Left ventricle myocardium inferior (tissue), 1 donor: ENCODE data around the gene LCE1E. TPM values are rescaled to one million over a fixed set of nuclear protein-coding genes. Genes with fewer than 3 reads are reported as not detected.

Experiments
- DNase-seq: peaks from one replicate; pipeline ENCODE4 v3.0.0-alpha.2; 2020
- H3K27ac ChIP-seq: fragments of 200-600 bp; replicated peaks from 2 replicates; pipeline ENCODE4 v1.8.0; 2021
- H3K27me3 ChIP-seq: fragments of 200-600 bp; 2 replicates; pipeline ENCODE4 v1.8.0; 2021; ENCODE audit warnings: low read depth
- H3K36me3 ChIP-seq: fragments of 200-600 bp; 2 replicates; pipeline ENCODE4 v1.8.0; 2021
- H3K4me1 ChIP-seq: fragments of 200-600 bp; 2 replicates; pipeline ENCODE4 v1.8.0; 2021
- H3K4me3 ChIP-seq: fragments of 200-600 bp; 2 replicates; pipeline ENCODE4 v1.8.0; 2021; ENCODE audit warnings: mild to moderate bottlenecking, moderate library complexity
- H3K9me3 ChIP-seq: fragments of 200-600 bp; replicated peaks from 2 replicates; pipeline ENCODE4 v1.8.0; 2021
- CTCF ChIP-seq: fragments of 200-600 bp; IDR thresholded peaks from 2 replicates; pipeline ENCODE4 v1.8.0; 2021; ENCODE audit warnings: antibody characterized with exemption, mild to moderate bottlenecking, borderline replicate concordance
- intact Hi-C: fragments of 100-400 bp; cut with micrococcal nuclease; formaldehyde crosslinking; loops from one replicate; pipeline ENCODE4 v1.11.0; 2022
- total RNA-seq: library from RNA; stranded (reverse); fragmentation: NEBNext Ultra II Directional; extraction: Animal tissue kit (Norgen Biotek cat#: 25700); gene quantifications from one replicate; pipeline ENCODE4 v1.2.1, GENCODE V29; 2021
- donor health status: DM: no; HTN: yes; CAD: no; lungs with severe emphysema.

Gene LCE1E
- total RNA-seq, 1 donor from 2014 or later, result not detected

- peaks cover 20% of the 10 kb centered on the region for H3K27me3 ChIP-seq
- H3K36me3 ChIP-seq, result no peaks in the 10 kb centered on the region
- no peak overlapping the region for H3K4me3 ChIP-seq
- H3K9me3 ChIP-seq, result no peaks in the 10 kb centered on the region
- H3K4me1 ChIP-seq, result no peaks in the 10 kb centered on the region
- H3K27ac ChIP-seq, result no peak overlapping the region
- no peak for TF ChIP-seq CTCF
- intact Hi-C loops, result no loop called here
- DNase-seq, result no peak
Measured at GRCh38 chr1:152761609-152762213, 24.3 kb upstream of the LCE1E start.

DNA sequence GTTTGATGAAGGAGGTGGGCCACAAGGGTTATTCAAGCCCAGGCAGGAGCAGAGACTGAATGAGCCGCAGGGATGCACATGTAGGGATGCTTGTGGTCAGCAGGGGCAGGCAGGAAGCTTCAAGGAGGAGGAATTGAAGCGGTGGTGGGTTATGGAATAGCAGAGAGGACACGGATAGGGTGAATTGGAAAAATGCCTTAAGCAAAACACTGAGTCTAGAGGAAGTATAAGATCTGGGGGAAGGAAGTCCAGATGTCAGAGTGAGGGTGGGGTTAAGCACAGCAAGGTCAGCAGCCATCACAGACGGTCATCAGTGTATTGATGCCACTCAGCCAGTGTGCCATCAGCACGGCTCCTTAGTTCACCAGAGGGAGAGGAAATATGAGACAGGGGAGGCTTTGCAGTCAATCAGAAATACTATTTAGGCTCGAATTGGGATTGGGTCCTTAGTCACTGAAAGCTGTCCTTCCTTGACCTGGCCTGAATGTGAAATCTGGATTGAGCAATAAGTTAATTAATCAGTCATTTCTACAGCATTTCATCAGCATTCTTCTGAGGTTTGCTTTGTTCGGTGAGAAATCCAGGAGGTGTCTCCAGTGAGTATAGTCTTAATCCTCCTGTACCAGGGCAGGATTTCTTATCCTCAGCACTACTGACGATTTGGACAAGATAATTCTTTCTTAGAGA, 17.1 kb upstream of the LCE1E start:
- Histone ChIP-seq H3K27me3 (peaks cover 17% of the 10 kb centered on the region), H3K4me3 (no peak overlapping the region), H3K4me1 (no peaks in the 10 kb centered on the region), H3K36me3 (no peaks in the 10 kb centered on the region), H3K9me3 (no peaks in the 10 kb centered on the region), H3K27ac (no peak overlapping the region)
- no peak for TF ChIP-seq CTCF
- intact Hi-C loops, result no loop called here
- DNase-seq, result no peak

GRCh38 chr1:152770411-152770810, 15.6 kb upstream of the LCE1E start:
- Histone ChIP-seq H3K27ac (no peak overlapping the region), H3K9me3 (peaks cover under 1% of the 10 kb centered on the region), H3K4me1 (no peaks in the 10 kb centered on the region), H3K27me3 (peaks cover 12% of the 10 kb centered on the region), H3K36me3 (no peaks in the 10 kb centered on the region), H3K4me3 (no peak overlapping the region)
- no peak for TF ChIP-seq CTCF
- DNase-seq, result no peak
- intact Hi-C loops, result no loop called here

- Histone ChIP-seq H3K4me1 (no peaks in the 10 kb centered on the region), H3K27ac (no peak within 1 kb of the TSS), H3K4me3 (no peak within 1 kb of the TSS), H3K9me3 (peaks cover 3% of the 10 kb centered on the region), H3K36me3 (no peaks in the 10 kb centered on the region), H3K27me3 (peaks cover 9% of the 10 kb centered on the region)
- no peak for DNase-seq
- no peak for TF ChIP-seq CTCF
- intact Hi-C loops, result no loop called here
Measured at GRCh38 chr1:152774875-152775274, 11.2 kb upstream of the LCE1E start, which contains the start of gene LCE1F. LCE1F (plus strand) TSS chr1:152775140; CDS start chr1:152776372, 1,232 bp downstream.

DNA sequence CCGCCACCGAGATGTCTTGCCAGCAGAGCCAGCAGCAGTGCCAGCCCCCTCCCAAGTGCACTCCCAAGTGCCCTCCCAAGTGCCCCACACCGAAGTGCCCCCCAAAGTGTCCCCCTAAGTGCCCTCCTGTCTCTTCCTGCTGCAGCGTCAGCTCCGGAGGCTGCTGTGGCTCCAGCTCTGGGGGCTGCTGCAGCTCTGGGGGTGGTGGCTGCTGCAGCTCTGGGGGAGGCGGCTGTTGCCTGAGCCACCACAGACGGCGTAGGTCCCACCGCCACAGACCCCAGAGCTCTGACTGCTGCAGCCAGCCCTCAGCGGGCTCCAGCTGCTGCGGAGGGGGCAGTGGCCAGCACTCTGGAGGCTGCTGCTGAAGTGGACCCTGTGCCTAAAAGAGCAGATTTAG, 9.7 kb upstream of the LCE1E start:
- H3K36me3 ChIP-seq, result no peaks in the 10 kb centered on the region
- TF ChIP-seq CTCF, result no peak
- intact Hi-C loops, result no loop called here
- no peak overlapping the region for H3K4me3 ChIP-seq
- DNase-seq, result no peak
- H3K27ac ChIP-seq, result no peak overlapping the region
- no peaks in the 10 kb centered on the region for H3K4me1 ChIP-seq
- peaks cover 3% of the 10 kb centered on the region for H3K9me3 ChIP-seq
- peaks cover 10% of the 10 kb centered on the region for H3K27me3 ChIP-seq
